CD4-positive, CD25-positive, alpha-beta regulatory T cell (primary cell): Measurements from ENCODE around the gene TIMM13. TPM values are rescaled to one million over a fixed set of nuclear protein-coding genes. Genes with fewer than 3 reads are reported as not detected.
"Not testable (repeated sequence)": the region's sequence is repeated elsewhere in the genome, so short reads cannot be mapped to it uniquely, and the experiment has no call there.

Experiments
- ATAC-seq, 2 donors: fragments of 150-1000 bp; cut with Tn5 transposase; one replicate each; pipeline ENCODE4 v1.10.0; 2021; ENCODE audit warnings: low read depth in 2 of 2, moderate number of reproducible peaks in 2 of 2, moderate library complexity in 1 of 2
- DNase-seq, 3 donors: peaks; one replicate each; pipeline versions ENCODE4 v3.0.0 to v3.0.0-alpha.2; 2012 to 2022; ENCODE audit warnings: mixed read lengths in 1 of 3
- H3K27ac ChIP-seq: one replicate; pipeline ENCODE4 v1.7.0; 2013; ENCODE audit warnings: mild to moderate bottlenecking, low read length; ENCODE audit not compliant: insufficient read depth, poor library complexity, severe bottlenecking
- H3K27me3 ChIP-seq: one replicate; pipeline ENCODE4 v1.7.0; 2013; ENCODE audit warnings: low read length; ENCODE audit not compliant: control insufficient read depth, insufficient read depth
- H3K36me3 ChIP-seq: one replicate; pipeline ENCODE4 v1.7.0; 2013; ENCODE audit warnings: mild to moderate bottlenecking, low read length, moderate library complexity; ENCODE audit not compliant: control insufficient read depth, insufficient read depth
- H3K4me1 ChIP-seq: 2 replicates; pipeline ENCODE4 v1.7.0; 2013; ENCODE audit warnings: mild to moderate bottlenecking, low read length; ENCODE audit not compliant: insufficient read depth, control insufficient read depth, poor library complexity, severe bottlenecking
- H3K4me3 ChIP-seq: one replicate; pipeline ENCODE4 v1.7.0; 2013; ENCODE audit warnings: low read depth, mild to moderate bottlenecking, low read length, moderate library complexity
- H3K9me3 ChIP-seq, 2 experiments: 1 replicate in 1 of 2; 2 replicates in 1 of 2; pipeline ENCODE4 v1.7.0; 2013; ENCODE audit warnings: low read length in 2 of 2, mild to moderate bottlenecking in 1 of 2, moderate library complexity in 1 of 2; ENCODE audit not compliant: control insufficient read depth in 2 of 2
- H3K27ac Mint-ChIP-seq, 3 donors: one replicate each; pipeline ENCODE4 v1.8.0; 2020 to 2022; ENCODE audit warnings: mild to moderate bottlenecking in 3 of 3, mixed read lengths in 3 of 3, moderate library complexity in 2 of 3
- H3K27me3 Mint-ChIP-seq: one replicate; pipeline ENCODE4 v1.8.0; 2022; ENCODE audit warnings: mild to moderate bottlenecking, mixed read lengths
- H3K36me3 Mint-ChIP-seq: one replicate; pipeline ENCODE4 v1.8.0; 2020; ENCODE audit warnings: mixed read lengths
- H3K4me1 Mint-ChIP-seq, 4 donors: one replicate each; pipeline ENCODE4 v1.8.0; 2020 to 2022; ENCODE audit warnings: mixed read lengths in 4 of 4, mild to moderate bottlenecking in 1 of 4
- H3K4me3 Mint-ChIP-seq, 4 donors: one replicate each; pipeline ENCODE4 v1.8.0; 2020 to 2022; ENCODE audit warnings: mild to moderate bottlenecking in 4 of 4, mixed read lengths in 4 of 4, moderate library complexity in 3 of 4
- H3K9me3 Mint-ChIP-seq, 7 donors: one replicate each; pipeline ENCODE4 v1.8.0; 2020 to 2022; ENCODE audit warnings: mixed read lengths in 7 of 7, mild to moderate bottlenecking in 3 of 7, moderate library complexity in 2 of 7
- polyA plus RNA-seq, 4 donors: library from polyadenylated mRNA; unstranded; fragments of 300-500 nt; fragmentation: Illumina TruSeq; gene quantifications; one replicate each; pipeline ENCODE4 v1.2.3, GENCODE V29; 2021
- total RNA-seq: library from RNA; stranded (reverse); gene quantifications from one replicate; pipeline ENCODE4 v1.2.3, GENCODE V29; 2022

Gene TIMM13
- total and polyA plus RNA-seq, 5 donors from 2014 or later, result 24.6 to 62.5 (median 56.4) TPM

DNA sequence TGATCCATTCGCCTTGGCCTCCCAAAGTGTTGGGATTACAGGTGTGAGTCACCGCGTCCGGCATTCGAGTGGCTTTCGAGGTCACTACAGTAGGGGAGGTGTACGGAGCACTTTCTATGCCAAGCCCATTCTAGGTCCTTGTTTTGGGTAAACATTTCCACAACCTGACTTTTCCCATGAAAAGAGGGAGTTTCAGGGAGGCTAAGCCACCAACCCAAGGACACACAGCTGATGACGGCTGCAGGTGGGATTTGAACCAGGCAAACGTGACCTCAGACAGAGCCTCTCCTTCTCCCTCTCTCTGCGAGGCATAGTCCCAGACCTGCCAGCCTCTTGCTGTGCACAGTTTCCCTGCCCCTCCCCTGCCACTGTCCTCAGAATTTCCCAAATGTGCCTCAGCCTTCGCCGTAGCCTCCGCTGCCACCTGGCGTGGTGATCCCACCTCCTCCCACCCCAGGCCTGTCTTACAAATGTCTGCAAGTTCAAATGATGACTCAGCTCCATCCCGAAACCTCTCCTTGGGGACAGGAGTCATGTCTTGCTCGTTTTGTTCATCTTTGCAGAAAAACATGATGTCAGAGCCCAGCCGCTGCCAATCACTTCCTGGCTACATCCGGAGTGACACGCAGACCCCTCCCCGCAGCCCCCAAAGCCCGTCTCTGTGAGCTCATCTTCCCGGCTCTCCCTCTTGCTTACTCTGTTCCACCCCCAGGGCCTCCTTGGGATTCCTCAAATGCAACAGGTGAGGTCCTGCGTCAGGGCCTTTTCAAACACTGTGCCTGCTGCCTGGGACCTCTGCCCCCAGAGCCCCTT lies 41.9 kb upstream of the TIMM13 start:
- H3K27me3 Mint-ChIP-seq, result no peaks in the 10 kb centered on the region
- peaks cover 0 to 1% (median 0%) of the 10 kb centered on the region in 7 donors for H3K9me3 Mint-ChIP-seq
- Histone ChIP-seq H3K36me3 (no peaks in the 10 kb centered on the region), H3K4me1 (peaks cover 7% of the 10 kb centered on the region), H3K9me3 (no peaks in the 10 kb centered on the region), H3K4me3 (no peak overlapping the region), H3K27ac (no peak overlapping the region), H3K27me3 (no peaks in the 10 kb centered on the region)
- DNase-seq, result peak in 1 of 3 donors; percentile 45
- peak overlapping the region in 3 of 4 donors; percentile 10 to 81 (median 41) for H3K4me3 Mint-ChIP-seq
- H3K36me3 Mint-ChIP-seq, result no peaks in the 10 kb centered on the region
- no peak overlapping the region for H3K27ac Mint-ChIP-seq
- peaks cover 0 to 6% (median 0%) of the 10 kb centered on the region in 4 donors for H3K4me1 Mint-ChIP-seq
- ATAC-seq, result no peak

DNA sequence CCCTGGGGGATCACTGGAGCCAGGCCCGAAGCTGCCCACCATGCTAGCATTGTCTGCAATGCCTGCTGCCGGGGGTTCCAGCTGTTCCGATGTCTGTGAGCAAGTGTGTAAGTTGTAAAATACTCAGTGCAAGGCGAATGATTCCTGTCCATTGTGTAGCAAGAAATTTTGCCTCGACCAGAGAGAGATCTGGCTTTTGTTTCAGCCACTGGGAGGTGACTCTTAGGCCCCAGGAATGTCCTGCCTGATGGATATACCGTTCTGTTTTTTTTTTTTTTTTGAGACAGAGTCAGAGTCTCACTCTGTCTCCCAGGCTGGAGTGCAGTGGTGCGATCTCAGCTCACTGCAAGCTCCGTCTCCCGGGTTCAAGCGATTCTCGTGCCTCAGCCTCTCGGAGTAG lies 41.2 kb upstream of the TIMM13 start:
- H3K27me3 Mint-ChIP-seq, result no peaks in the 10 kb centered on the region
- no peak overlapping the region for H3K4me3 Mint-ChIP-seq
- ATAC-seq (no peak), DNase-seq (no peak)
- Histone ChIP-seq H3K36me3 (no peaks in the 10 kb centered on the region), H3K4me3 (no peak overlapping the region), H3K27ac (no peak overlapping the region), H3K27me3 (no peaks in the 10 kb centered on the region), H3K4me1 (peaks cover 5% of the 10 kb centered on the region), H3K9me3 (no peaks in the 10 kb centered on the region)
- H3K36me3 Mint-ChIP-seq, result no peaks in the 10 kb centered on the region
- H3K9me3 Mint-ChIP-seq, result peaks cover 0 to 1% (median 0%) of the 10 kb centered on the region in 7 donors
- H3K4me1 Mint-ChIP-seq, result peaks cover 0 to 6% (median 0%) of the 10 kb centered on the region in 4 donors
- H3K27ac Mint-ChIP-seq, result no peak overlapping the region

DNA sequence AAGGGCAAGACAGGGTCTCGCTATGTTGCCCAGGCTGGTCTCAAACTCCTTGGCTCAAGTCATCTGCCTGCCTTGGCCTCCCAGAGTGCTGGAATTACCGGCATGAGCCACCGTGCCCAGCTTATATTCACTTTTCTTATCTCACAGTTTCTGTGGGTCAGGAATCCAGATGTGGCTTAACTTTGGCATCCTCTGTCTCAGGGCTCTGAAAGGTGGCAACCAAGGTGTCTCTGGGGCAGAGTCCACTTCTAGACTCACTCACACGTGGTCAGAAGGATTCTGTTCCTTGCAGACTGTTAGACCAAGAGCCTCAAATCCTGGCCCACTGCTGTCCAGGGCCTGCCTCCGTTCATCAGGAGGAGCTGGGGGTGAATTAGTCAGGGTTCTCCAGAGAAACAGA lies 37.0 kb upstream of the TIMM13 start:
- H3K4me1 Mint-ChIP-seq, result peaks cover 0 to 17% (median 0%) of the 10 kb centered on the region in 4 donors
- Histone ChIP-seq H3K27ac (no peak overlapping the region), H3K27me3 (no peaks in the 10 kb centered on the region), H3K4me3 (no peak overlapping the region), H3K9me3 (no peaks in the 10 kb centered on the region), H3K4me1 (peaks cover 16% of the 10 kb centered on the region), H3K36me3 (no peaks in the 10 kb centered on the region)
- H3K36me3 Mint-ChIP-seq, result no peaks in the 10 kb centered on the region
- ATAC-seq (no peak), DNase-seq (no peak)
- H3K9me3 Mint-ChIP-seq, result peaks cover 0 to 1% (median 0%) of the 10 kb centered on the region in 7 donors
- no peaks in the 10 kb centered on the region for H3K27me3 Mint-ChIP-seq
- H3K27ac Mint-ChIP-seq, result no peak overlapping the region
- H3K4me3 Mint-ChIP-seq, result peak overlapping the region in 2 of 4 donors; percentile 27 to 49

DNA sequence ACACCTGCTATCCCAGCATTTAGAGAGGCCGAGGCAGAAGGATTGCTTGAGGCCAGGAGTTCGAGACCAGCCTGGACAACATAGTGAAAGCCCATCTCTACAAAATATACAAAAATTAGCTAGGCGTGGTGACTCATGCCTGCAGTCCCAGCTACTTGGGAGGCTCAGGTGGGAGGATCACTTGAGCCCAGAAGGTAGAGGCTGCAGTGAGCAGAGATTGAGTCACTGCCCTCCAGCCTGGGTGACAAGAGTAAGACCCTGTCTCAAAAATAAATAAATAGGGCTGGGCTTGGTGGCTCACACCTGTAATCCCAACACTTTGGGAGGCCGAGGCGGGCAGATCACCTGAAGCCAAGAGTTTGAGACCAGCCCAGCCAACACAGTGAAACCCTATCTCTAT lies 36.3 kb upstream of the TIMM13 start:
- peaks cover 12% of the 10 kb centered on the region for H3K4me1 ChIP-seq
- not testable (repeated sequence) for ATAC-seq, H3K27me3 Mint-ChIP-seq, H3K27me3 ChIP-seq, H3K9me3 ChIP-seq, H3K36me3 ChIP-seq, H3K27ac ChIP-seq, H3K9me3 Mint-ChIP-seq, DNase-seq, H3K36me3 Mint-ChIP-seq, H3K4me3 ChIP-seq
- H3K27ac Mint-ChIP-seq, result peak overlapping the region in 1 of 3 donors; percentile 23
- H3K4me3 Mint-ChIP-seq, result peak overlapping the region in 3 of 4 donors; percentile 38 to 79 (median 59)
- H3K4me1 Mint-ChIP-seq, result peaks cover 0 to 14% (median 0%) of the 10 kb centered on the region in 4 donors

DNA sequence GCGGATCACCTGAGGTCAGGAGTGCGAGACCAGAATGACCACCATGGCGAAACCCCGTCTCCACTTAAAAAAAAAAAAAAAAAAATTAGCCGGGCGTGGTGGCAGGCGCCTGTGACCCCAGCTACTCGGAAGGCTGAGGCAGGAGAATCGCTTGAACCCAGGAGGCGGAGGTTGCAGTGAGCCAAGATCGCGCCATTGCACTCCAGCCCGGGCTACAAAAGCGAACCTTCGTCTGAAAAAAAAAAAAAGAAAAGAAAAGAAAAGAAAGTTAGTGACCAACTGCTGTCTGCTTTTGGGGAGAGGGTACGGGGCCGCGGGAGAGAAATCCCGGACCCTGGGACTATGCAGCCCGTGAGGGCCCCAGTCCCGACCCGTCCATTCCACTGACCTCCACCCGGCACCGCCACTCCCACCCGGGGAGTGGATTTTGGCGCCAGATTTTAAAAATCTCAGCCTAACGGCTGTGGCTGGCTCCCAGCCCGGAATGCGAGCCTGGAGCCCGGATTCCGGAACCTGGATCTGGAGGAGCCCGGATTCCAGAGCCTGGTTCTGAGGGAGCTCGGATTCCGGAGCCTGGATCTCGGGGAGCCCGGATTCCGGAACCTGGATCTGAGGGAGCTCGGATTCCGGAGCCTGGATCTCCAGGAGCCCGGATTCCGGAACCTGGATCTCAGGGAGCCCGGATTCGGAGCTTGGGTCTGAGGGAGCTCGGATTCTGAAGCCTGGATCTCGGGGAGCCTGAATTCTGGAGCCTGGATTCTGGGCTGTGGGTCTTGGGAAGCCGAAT lies 35.4 kb upstream of the TIMM13 start:
- no peak overlapping the region for H3K27ac Mint-ChIP-seq

DNA sequence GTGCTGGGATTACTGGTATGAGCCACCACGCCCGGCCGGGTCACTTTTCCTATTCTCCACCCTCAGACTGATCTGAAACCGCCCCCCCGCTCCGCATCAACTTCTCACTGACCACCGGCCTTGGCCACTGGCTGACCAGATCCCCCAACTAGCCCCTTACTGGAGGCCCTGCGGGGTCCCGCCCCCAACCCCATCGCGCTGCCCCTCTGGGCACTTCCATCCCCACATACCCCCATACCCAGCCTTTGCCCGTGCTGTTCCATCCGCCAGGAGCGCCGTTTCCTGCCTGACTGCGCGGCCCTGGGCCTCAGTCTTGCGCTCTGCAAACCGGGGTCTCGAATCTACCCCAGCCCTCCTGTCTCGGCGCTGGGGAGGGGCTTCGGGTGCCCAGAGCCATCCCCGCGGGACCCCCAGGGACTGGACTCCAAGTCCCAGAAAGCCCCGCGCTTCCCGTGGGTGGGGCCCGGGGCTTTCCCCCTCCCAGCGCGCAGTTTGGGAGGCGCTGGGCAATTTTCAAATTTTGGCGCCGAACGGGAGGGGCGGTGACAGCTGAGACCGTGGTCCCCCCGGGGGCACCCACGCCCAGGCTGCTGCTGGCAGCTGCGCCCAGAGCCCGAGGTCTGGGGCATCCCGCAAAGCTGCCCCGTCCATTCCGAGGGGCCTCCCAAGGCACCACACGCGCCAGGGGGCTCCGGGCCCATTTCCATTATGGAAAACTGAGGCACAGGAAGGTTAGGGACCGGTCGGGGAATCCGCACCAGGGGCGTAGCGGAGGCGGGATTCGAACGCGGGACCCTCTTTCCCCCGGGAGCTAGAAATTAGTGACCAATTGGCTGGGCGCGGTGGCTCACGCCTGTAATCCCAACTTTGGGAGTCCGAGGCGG lies 34.6 kb upstream of the TIMM13 start:
- H3K4me1 Mint-ChIP-seq, result peaks cover 0 to 18% (median 5%) of the 10 kb centered on the region in 4 donors
- Histone ChIP-seq H3K4me3 (no peak overlapping the region), H3K27ac (peak overlapping the region; percentile 14), H3K36me3 (no peaks in the 10 kb centered on the region), H3K27me3 (no peaks in the 10 kb centered on the region), H3K9me3 (no peaks in the 10 kb centered on the region), H3K4me1 (peaks cover 17% of the 10 kb centered on the region)
- H3K9me3 Mint-ChIP-seq, result no peaks in the 10 kb centered on the region
- no peak overlapping the region for H3K27ac Mint-ChIP-seq
- ATAC-seq, result peak; percentile 55 to 65
- H3K4me3 Mint-ChIP-seq, result peak overlapping the region; percentile 71 to 86 (median 82)
- H3K27me3 Mint-ChIP-seq, result no peaks in the 10 kb centered on the region
- H3K36me3 Mint-ChIP-seq, result no peaks in the 10 kb centered on the region
- DNase-seq, result peak; percentile 37 to 85 (median 51)

More for the DNA sequence above, 35.4 kb upstream of the TIMM13 start:
- no peak overlapping the region for H3K27ac ChIP-seq
- ATAC-seq (no peak), DNase-seq (no peak)
- H3K4me1 Mint-ChIP-seq, result peaks cover 0 to 14% (median 0%) of the 10 kb centered on the region in 4 donors
- H3K36me3 Mint-ChIP-seq, result no peaks in the 10 kb centered on the region
- H3K4me3 ChIP-seq, result no peak overlapping the region
- H3K4me1 ChIP-seq, result peaks cover 12% of the 10 kb centered on the region
- no peaks in the 10 kb centered on the region for H3K9me3 ChIP-seq
- H3K4me3 Mint-ChIP-seq, result peak overlapping the region; percentile 38 to 86 (median 69)
- H3K27me3 Mint-ChIP-seq, result no peaks in the 10 kb centered on the region
- no peaks in the 10 kb centered on the region for H3K27me3 ChIP-seq
- H3K36me3 ChIP-seq, result no peaks in the 10 kb centered on the region
- no peaks in the 10 kb centered on the region for H3K9me3 Mint-ChIP-seq

DNA sequence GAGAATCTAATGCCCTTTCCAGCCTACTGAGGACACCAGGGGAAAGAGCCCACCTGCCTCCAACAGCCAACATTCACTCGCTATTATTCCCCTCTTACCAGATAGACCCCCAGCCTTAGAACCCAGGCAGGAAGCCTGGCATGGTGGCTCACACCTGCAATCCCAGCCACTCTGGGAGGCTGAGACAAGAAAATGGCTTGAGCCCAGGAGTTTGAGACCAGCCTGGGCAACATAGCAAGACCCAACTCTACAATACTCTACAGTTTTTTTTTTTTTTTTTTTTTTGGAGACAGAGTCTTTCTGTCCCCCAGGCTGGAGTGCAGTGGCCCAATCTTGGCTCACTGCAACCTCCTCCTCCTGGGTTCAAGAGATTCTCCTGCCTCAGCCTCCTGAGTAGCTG lies 32.9 kb upstream of the TIMM13 start:
- Mint-ChIP-seq H3K4me3 (peak overlapping the region in 3 of 4 donors; percentile 39 to 75 (median 64)), H3K36me3 (no peaks in the 10 kb centered on the region), H3K9me3 (no peaks in the 10 kb centered on the region), H3K27ac (no peak overlapping the region), H3K27me3 (no peaks in the 10 kb centered on the region), H3K4me1 (peaks cover 0 to 22% (median 6%) of the 10 kb centered on the region in 4 donors)
- Histone ChIP-seq H3K36me3 (no peaks in the 10 kb centered on the region), H3K27me3 (no peaks in the 10 kb centered on the region), H3K4me1 (peaks cover 28% of the 10 kb centered on the region), H3K27ac (no peak overlapping the region), H3K9me3 (no peaks in the 10 kb centered on the region), H3K4me3 (no peak overlapping the region)
- DNase-seq, result no peak
- no peak for ATAC-seq
